GM23338 (cell line): ENCODE results near the gene AP3S1. TPM values are rescaled to one million over a fixed set of nuclear protein-coding genes. Genes with fewer than 3 reads are reported as not detected.

Experiments used
- ATAC-seq: fragments of 200-7000 bp; cut with Tn5 transposase; 3 replicates; pipeline ENCODE4 v1.9.1; 2020
- DNase-seq: peaks from one replicate; pipeline ENCODE4 v3.0.0-alpha.2; 2015; ENCODE audit warnings: low spot score
- H2AFZ ChIP-seq: fragments of 200-600 bp; sonication (generic); 2 replicates; pipeline ENCODE4 v1.8.0; 2016; ENCODE audit warnings: antibody characterized with exemption, mild to moderate bottlenecking, moderate library complexity
- H3F3A ChIP-seq: fragments of 200-600 bp; sonication (generic); replicated peaks from 2 replicates; pipeline ENCODE4 v1.8.0; 2017; ENCODE audit warnings: antibody characterized with exemption, mixed run types, low read depth
- H3K27ac ChIP-seq: fragments of 200-600 bp; sonication (generic); 2 replicates; pipeline ENCODE4 v1.6.1; 2016; ENCODE audit warnings: low read depth
- H3K27me3 ChIP-seq: fragments of 200-600 bp; sonication (generic); 2 replicates; pipeline ENCODE4 v1.8.0; 2016; ENCODE audit warnings: mild to moderate bottlenecking, mixed run types, moderate library complexity; ENCODE audit not compliant: insufficient read depth
- H3K36me3 ChIP-seq: fragments of 200-600 bp; sonication (generic); 2 replicates; pipeline ENCODE4 v1.8.0; 2016; ENCODE audit warnings: mild to moderate bottlenecking; ENCODE audit not compliant: insufficient read depth
- H3K4me1 ChIP-seq: fragments of 200-600 bp; sonication (generic); 2 replicates; pipeline ENCODE4 v1.8.0; 2016; ENCODE audit warnings: mild to moderate bottlenecking, moderate library complexity; ENCODE audit not compliant: insufficient read depth
- H3K4me2 ChIP-seq: fragments of 200-600 bp; sonication (generic); 2 replicates; pipeline ENCODE4 v1.7.1; 2017; ENCODE audit warnings: mixed run types
- H3K4me3 ChIP-seq: fragments of 200-600 bp; sonication (generic); 2 replicates; pipeline ENCODE4 v1.6.1; 2016; ENCODE audit warnings: mixed run types
- H3K79me2 ChIP-seq: fragments of 200-600 bp; sonication (generic); replicated peaks from 2 replicates; pipeline ENCODE4 v1.8.0; 2017; ENCODE audit warnings: mild to moderate bottlenecking; ENCODE audit not compliant: insufficient read depth
- H3K9me2 ChIP-seq: fragments of 200-600 bp; sonication (generic); 2 replicates; pipeline ENCODE4 v1.8.0; 2017; ENCODE audit not compliant: insufficient read depth
- H4K20me1 ChIP-seq: fragments of 200-600 bp; sonication (generic); replicated peaks from 2 replicates; pipeline ENCODE4 v1.8.0; 2017; ENCODE audit warnings: mild to moderate bottlenecking; ENCODE audit not compliant: insufficient read depth
- H3K27ac Mint-ChIP-seq: 2 replicates; pipeline ENCODE4 v1.8.0; 2020; ENCODE audit warnings: inconsistent platforms, mild to moderate bottlenecking, moderate library complexity, mixed read lengths
- H3K27me3 Mint-ChIP-seq: 3 replicates; pipeline ENCODE4 v1.8.0; 2022; ENCODE audit warnings: low read depth, mild to moderate bottlenecking, moderate library complexity, mixed read lengths, inconsistent platforms; ENCODE audit not compliant: insufficient read depth, poor library complexity
- H3K36me3 Mint-ChIP-seq: 3 replicates; pipeline ENCODE4 v1.8.0; 2021; ENCODE audit warnings: low read depth, mild to moderate bottlenecking, inconsistent platforms, moderate library complexity, mixed read lengths
- H3K4me1 Mint-ChIP-seq: 3 replicates; pipeline ENCODE4 v1.8.0; 2020; ENCODE audit warnings: mild to moderate bottlenecking, inconsistent platforms, mixed read lengths
- H3K4me3 Mint-ChIP-seq: 3 replicates; pipeline ENCODE4 v1.8.0; 2021; ENCODE audit warnings: moderate library complexity, mild to moderate bottlenecking, inconsistent platforms, mixed read lengths
- H3K9me3 Mint-ChIP-seq: 3 replicates; pipeline ENCODE4 v1.8.0; 2020; ENCODE audit warnings: moderate library complexity, mild to moderate bottlenecking, inconsistent platforms, mixed read lengths
- CREB1 ChIP-seq: fragments of 250-450 bp; sonication (Bioruptor Pico); IDR thresholded peaks from 2 replicates; pipeline ENCODE4 v1.5.0; 2020; ENCODE audit warnings: low read depth, mild to moderate bottlenecking, moderate library complexity
- EZH2 ChIP-seq: fragments of 200-600 bp; sonication (generic); IDR thresholded peaks from one replicate; pipeline ENCODE4 v1.8.0; 2017; ENCODE audit warnings: antibody characterized with exemption, mild to moderate bottlenecking, low read depth; ENCODE audit not compliant: unreplicated experiment
- EZH2phosphoT487 ChIP-seq: fragments of 200-600 bp; sonication (generic); IDR thresholded peaks from one replicate; pipeline ENCODE4 v1.8.1; 2018; ENCODE audit warnings: antibody characterized with exemption; ENCODE audit not compliant: unreplicated experiment
- JUNB ChIP-seq: IDR thresholded peaks from one replicate; pipeline ENCODE4 v1.6.1; 2016; ENCODE audit warnings: antibody characterized with exemption; ENCODE audit not compliant: unreplicated experiment
- NANOG ChIP-seq: IDR thresholded peaks from 2 replicates; pipeline ENCODE4 v1.6.1; 2016; ENCODE audit warnings: antibody characterized with exemption, borderline replicate concordance
- POLR2AphosphoS5 ChIP-seq: IDR thresholded peaks from 2 replicates; pipeline ENCODE4 v1.6.1; 2016; ENCODE audit warnings: antibody characterized with exemption, low read depth
- STAT1 ChIP-seq: IDR thresholded peaks from one replicate; pipeline ENCODE4 v1.6.1; 2016; ENCODE audit warnings: antibody characterized with exemption; ENCODE audit not compliant: unreplicated experiment
- ZNF114 ChIP-seq: fragments of 250-450 bp; sonication (Bioruptor Pico); IDR thresholded peaks from 2 replicates; pipeline ENCODE4 v1.5.0; 2020; ENCODE audit warnings: mild to moderate bottlenecking, moderate library complexity
- ZNF331 ChIP-seq: fragments of 250-450 bp; sonication (Bioruptor Pico); IDR thresholded peaks from 2 replicates; pipeline ENCODE4 v1.5.0; 2020; ENCODE audit warnings: low read depth, mild to moderate bottlenecking, moderate library complexity
- polyA plus RNA-seq: library from polyadenylated mRNA; unstranded; fragments of >200 nt; fragmentation: Nextera tagmentation; extraction: Ambion mirVana; gene quantifications from 2 replicates; pipeline ENCODE4 v1.2.1, GENCODE V29; 2016
- total RNA-seq: library from RNA; depleted of rRNA; stranded (reverse); fragments of >200 nt; shearing (Covaris generic); gene quantifications from 2 replicates; pipeline ENCODE4 v1.2.3, GENCODE V29; 2014
- TF ChIP-seq, protein P1 (sequence below): IDR thresholded peaks from 2 replicates; pipeline ENCODE4 v1.6.1; 2016; ENCODE audit warnings: antibody characterized with exemption
- TF ChIP-seq, protein P2 (sequence below), 2 experiments: fragments of 200-600 bp in 1 of 2; sonication (generic) in 1 of 2; conservative IDR thresholded peaks; 2 replicates each; pipeline versions ENCODE4 v1.5.1 to v1.6.1; 2016 to 2017; ENCODE audit warnings: antibody characterized with exemption in 2 of 2, low read depth in 2 of 2, mild to moderate bottlenecking in 2 of 2, moderate library complexity in 1 of 2
- TF ChIP-seq, protein P3 (sequence below): IDR thresholded peaks from one replicate; pipeline ENCODE4 v1.6.1; 2018; ENCODE audit warnings: antibody characterized with exemption; ENCODE audit not compliant: unreplicated experiment
- TF ChIP-seq, protein P4 (sequence below): fragments of 250-450 bp; sonication (Bioruptor Pico); IDR thresholded peaks from 2 replicates; pipeline ENCODE4 v1.5.0; 2020; ENCODE audit warnings: mild to moderate bottlenecking, moderate library complexity

The AP3S1 gene
- total and polyA plus RNA-seq, 2 experiments from 2014 or later = 143 to 232 TPM

DNA sequence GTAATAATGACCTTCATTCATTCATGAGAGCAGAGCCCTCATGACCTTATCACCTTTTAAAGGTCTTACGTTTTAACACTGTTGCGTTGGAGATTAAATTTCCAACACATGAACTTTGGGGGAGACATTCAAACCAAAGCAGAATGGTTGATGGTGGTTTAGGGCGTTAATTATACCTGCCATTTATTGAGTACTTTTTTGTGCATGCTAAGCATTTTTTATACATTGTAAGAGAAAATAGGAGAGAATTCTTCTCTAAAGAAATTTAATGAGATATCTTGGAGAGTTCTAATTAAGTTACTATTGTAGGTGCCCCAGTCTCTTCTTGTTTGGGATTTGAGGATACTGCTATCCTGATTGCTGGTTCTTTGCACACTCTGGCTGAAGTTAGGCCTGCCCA is 12.4 kb downstream of the AP3S1 start:
- H3K79me2 ChIP-seq = peaks cover 96% of the 10 kb centered on the region
- no peaks in the 10 kb centered on the region for H3F3A ChIP-seq
- no peak overlapping the region for H2AFZ ChIP-seq
- Mint-ChIP-seq H3K27me3 (peaks cover 3% of the 10 kb centered on the region), H3K9me3 (peaks cover 10% of the 10 kb centered on the region), H3K27ac (no peak overlapping the region), H3K4me3 (no peak overlapping the region), H3K36me3 (peaks cover 18% of the 10 kb centered on the region; the same call in 2 of the 3 replicates), H3K4me1 (peaks cover 33% of the 10 kb centered on the region)
- DNase-seq (no peak), ATAC-seq (no peak)
- no peak overlapping the region for H3K27ac ChIP-seq
- no peak for TF ChIP-seq EZH2phosphoT487
- no peak for TF ChIP-seq CREB1 (CRISPR knock-in tag)
- TF ChIP-seq EZH2 = no peak
- TF ChIP-seq, protein P1, sequence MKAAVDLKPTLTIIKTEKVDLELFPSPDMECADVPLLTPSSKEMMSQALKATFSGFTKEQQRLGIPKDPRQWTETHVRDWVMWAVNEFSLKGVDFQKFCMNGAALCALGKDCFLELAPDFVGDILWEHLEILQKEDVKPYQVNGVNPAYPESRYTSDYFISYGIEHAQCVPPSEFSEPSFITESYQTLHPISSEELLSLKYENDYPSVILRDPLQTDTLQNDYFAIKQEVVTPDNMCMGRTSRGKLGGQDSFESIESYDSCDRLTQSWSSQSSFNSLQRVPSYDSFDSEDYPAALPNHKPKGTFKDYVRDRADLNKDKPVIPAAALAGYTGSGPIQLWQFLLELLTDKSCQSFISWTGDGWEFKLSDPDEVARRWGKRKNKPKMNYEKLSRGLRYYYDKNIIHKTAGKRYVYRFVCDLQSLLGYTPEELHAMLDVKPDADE = no peak
- TF ChIP-seq STAT1 = no peak
- TF ChIP-seq, protein P2, sequence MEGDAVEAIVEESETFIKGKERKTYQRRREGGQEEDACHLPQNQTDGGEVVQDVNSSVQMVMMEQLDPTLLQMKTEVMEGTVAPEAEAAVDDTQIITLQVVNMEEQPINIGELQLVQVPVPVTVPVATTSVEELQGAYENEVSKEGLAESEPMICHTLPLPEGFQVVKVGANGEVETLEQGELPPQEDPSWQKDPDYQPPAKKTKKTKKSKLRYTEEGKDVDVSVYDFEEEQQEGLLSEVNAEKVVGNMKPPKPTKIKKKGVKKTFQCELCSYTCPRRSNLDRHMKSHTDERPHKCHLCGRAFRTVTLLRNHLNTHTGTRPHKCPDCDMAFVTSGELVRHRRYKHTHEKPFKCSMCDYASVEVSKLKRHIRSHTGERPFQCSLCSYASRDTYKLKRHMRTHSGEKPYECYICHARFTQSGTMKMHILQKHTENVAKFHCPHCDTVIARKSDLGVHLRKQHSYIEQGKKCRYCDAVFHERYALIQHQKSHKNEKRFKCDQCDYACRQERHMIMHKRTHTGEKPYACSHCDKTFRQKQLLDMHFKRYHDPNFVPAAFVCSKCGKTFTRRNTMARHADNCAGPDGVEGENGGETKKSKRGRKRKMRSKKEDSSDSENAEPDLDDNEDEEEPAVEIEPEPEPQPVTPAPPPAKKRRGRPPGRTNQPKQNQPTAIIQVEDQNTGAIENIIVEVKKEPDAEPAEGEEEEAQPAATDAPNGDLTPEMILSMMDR (conservative IDR thresholded peaks at IDR 0.05; ENCODE audit: low read depth in 2 of 2) = no peak
- no peak for TF ChIP-seq ZNF114
- TF ChIP-seq, protein P3, sequence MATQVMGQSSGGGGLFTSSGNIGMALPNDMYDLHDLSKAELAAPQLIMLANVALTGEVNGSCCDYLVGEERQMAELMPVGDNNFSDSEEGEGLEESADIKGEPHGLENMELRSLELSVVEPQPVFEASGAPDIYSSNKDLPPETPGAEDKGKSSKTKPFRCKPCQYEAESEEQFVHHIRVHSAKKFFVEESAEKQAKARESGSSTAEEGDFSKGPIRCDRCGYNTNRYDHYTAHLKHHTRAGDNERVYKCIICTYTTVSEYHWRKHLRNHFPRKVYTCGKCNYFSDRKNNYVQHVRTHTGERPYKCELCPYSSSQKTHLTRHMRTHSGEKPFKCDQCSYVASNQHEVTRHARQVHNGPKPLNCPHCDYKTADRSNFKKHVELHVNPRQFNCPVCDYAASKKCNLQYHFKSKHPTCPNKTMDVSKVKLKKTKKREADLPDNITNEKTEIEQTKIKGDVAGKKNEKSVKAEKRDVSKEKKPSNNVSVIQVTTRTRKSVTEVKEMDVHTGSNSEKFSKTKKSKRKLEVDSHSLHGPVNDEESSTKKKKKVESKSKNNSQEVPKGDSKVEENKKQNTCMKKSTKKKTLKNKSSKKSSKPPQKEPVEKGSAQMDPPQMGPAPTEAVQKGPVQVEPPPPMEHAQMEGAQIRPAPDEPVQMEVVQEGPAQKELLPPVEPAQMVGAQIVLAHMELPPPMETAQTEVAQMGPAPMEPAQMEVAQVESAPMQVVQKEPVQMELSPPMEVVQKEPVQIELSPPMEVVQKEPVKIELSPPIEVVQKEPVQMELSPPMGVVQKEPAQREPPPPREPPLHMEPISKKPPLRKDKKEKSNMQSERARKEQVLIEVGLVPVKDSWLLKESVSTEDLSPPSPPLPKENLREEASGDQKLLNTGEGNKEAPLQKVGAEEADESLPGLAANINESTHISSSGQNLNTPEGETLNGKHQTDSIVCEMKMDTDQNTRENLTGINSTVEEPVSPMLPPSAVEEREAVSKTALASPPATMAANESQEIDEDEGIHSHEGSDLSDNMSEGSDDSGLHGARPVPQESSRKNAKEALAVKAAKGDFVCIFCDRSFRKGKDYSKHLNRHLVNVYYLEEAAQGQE = no peak
- TF ChIP-seq NANOG = no peak
- TF ChIP-seq, protein P4, sequence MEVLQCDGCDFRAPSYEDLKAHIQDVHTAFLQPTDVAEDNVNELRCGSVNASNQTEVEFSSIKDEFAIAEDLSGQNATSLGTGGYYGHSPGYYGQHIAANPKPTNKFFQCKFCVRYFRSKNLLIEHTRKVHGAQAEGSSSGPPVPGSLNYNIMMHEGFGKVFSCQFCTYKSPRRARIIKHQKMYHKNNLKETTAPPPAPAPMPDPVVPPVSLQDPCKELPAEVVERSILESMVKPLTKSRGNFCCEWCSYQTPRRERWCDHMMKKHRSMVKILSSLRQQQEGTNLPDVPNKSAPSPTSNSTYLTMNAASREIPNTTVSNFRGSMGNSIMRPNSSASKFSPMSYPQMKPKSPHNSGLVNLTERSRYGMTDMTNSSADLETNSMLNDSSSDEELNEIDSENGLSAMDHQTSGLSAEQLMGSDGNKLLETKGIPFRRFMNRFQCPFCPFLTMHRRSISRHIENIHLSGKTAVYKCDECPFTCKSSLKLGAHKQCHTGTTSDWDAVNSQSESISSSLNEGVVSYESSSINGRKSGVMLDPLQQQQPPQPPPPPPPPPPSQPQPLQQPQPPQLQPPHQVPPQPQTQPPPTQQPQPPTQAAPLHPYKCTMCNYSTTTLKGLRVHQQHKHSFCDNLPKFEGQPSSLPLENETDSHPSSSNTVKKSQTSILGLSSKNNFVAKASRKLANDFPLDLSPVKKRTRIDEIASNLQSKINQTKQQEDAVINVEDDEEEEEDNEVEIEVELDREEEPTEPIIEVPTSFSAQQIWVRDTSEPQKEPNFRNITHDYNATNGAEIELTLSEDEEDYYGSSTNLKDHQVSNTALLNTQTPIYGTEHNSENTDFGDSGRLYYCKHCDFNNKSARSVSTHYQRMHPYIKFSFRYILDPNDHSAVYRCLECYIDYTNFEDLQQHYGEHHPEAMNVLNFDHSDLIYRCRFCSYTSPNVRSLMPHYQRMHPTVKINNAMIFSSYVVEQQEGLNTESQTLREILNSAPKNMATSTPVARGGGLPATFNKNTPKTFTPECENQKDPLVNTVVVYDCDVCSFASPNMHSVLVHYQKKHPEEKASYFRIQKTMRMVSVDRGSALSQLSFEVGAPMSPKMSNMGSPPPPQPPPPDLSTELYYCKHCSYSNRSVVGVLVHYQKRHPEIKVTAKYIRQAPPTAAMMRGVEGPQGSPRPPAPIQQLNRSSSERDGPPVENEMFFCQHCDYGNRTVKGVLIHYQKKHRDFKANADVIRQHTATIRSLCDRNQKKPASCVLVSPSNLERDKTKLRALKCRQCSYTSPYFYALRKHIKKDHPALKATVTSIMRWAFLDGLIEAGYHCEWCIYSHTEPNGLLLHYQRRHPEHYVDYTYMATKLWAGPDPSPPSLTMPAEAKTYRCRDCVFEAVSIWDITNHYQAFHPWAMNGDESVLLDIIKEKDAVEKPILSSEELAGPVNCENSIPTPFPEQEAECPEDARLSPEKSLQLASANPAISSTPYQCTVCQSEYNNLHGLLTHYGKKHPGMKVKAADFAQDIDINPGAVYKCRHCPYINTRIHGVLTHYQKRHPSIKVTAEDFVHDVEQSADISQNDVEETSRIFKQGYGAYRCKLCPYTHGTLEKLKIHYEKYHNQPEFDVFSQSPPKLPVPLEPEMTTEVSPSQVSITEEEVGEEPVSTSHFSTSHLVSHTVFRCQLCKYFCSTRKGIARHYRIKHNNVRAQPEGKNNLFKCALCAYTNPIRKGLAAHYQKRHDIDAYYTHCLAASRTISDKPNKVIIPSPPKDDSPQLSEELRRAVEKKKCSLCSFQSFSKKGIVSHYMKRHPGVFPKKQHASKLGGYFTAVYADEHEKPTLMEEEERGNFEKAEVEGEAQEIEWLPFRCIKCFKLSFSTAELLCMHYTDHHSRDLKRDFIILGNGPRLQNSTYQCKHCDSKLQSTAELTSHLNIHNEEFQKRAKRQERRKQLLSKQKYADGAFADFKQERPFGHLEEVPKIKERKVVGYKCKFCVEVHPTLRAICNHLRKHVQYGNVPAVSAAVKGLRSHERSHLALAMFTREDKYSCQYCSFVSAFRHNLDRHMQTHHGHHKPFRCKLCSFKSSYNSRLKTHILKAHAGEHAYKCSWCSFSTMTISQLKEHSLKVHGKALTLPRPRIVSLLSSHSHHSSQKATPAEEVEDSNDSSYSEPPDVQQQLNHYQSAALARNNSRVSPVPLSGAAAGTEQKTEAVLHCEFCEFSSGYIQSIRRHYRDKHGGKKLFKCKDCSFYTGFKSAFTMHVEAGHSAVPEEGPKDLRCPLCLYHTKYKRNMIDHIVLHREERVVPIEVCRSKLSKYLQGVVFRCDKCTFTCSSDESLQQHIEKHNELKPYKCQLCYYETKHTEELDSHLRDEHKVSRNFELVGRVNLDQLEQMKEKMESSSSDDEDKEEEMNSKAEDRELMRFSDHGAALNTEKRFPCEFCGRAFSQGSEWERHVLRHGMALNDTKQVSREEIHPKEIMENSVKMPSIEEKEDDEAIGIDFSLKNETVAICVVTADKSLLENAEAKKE (CRISPR knock-in tag) = no peak
- TF ChIP-seq JUNB = no peak
- no peak for TF ChIP-seq ZNF331 (CRISPR knock-in tag)
- TF ChIP-seq POLR2AphosphoS5 = no peak
- no peaks in the 10 kb centered on the region for H3K27me3 ChIP-seq
- H4K20me1 ChIP-seq = peaks cover 3% of the 10 kb centered on the region; the same call in 1 of the 2 replicates
- no peak overlapping the region for H3K4me2 ChIP-seq
- H3K4me1 ChIP-seq = peaks cover 22% of the 10 kb centered on the region
- 0 out of 2 replicates have a peak, but pooled peaks cover 2% of the 10 kb centered on the region for H3K36me3 ChIP-seq
- H3K4me3 ChIP-seq = no peak overlapping the region
- no peaks in the 10 kb centered on the region; the same call in 1 of the 2 replicates for H3K9me2 ChIP-seq
